K562 (cell line): Measurements from ENCODE around the gene CCDC9B. TPM values are rescaled to one million over a fixed set of nuclear protein-coding genes. Genes with fewer than 3 reads are reported as not detected.

ENCODE experiments used
- ATAC-seq: fragments of 200-7000 bp; cut with Tn5 transposase; 3 replicates; pipeline ENCODE4 v1.9.1; 2020; ENCODE audit warnings: moderate library complexity
- BruUV-seq: library from RNA; stranded (reverse); fragments of 400-500 nt; replicated peaks from 2 replicates; lab custom pipeline; 2021; lab: Mats Ljungman, UMichigan
- CTCF ChIA-PET: fragments of 300-600 bp; formaldehyde crosslinking; extraction: SDS; loops from one replicate; lab custom pipeline; 2021; ENCODE audit warnings: low intra/inter-chr PET ratio; lab: Yijun Ruan, JAX
- POLR2A ChIA-PET: fragments of 300-600, 350-650 bp; sonication (Branson Sonifier 250); formaldehyde crosslinking; extraction: SDS; loops from one replicate; lab custom pipeline; 2021; ENCODE audit warnings: antibody characterized with exemption, inconsistent platforms; lab: Yijun Ruan, JAX
- DNase-seq, 4 experiments: peaks; one replicate each; pipeline versions ENCODE4 v3.0.0 to v3.0.0-alpha.2; 2011 to 2018; ENCODE audit warnings: low spot score in 3 of 4, mixed read lengths in 3 of 4; ENCODE audit errors: extremely low read depth in 1 of 4
- FAIRE-seq: peaks from 2 replicates; lab custom pipeline; 2011; peaks lifted over from hg19 to GRCh38; lab: Jason Lieb, UNC
- H2AFZ ChIP-seq: 2 replicates; pipeline ENCODE4 v1.6.0; 2011; ENCODE audit warnings: low read depth, low read length, control low read depth, inconsistent platforms
- H3K27ac ChIP-seq: fragments of 200-600 bp; 3 replicates; pipeline ENCODE4 v1.8.0; 2011; ENCODE audit warnings: low read depth, mild to moderate bottlenecking, control low read depth, inconsistent platforms, low read length, moderate library complexity, mixed read lengths; ENCODE audit errors: extremely low read depth
- H3K27me3 ChIP-seq, 2 experiments: fragments of 300-600 bp in 1 of 2; 2 replicates in 1 of 2; 3 replicates in 1 of 2; pipeline versions ENCODE4 v1.6.0 to v1.8.0; 2011; ENCODE audit warnings: inconsistent platforms in 2 of 2, low read length in 2 of 2, mild to moderate bottlenecking in 1 of 2, mixed read lengths in 1 of 2, moderate library complexity in 1 of 2; ENCODE audit not compliant: control insufficient read depth in 2 of 2, insufficient read depth in 2 of 2
- H3K36me3 ChIP-seq: fragments of 300-600 bp; 3 replicates; pipeline ENCODE4 v1.8.0; 2011; ENCODE audit warnings: mild to moderate bottlenecking, low read length, inconsistent platforms; ENCODE audit not compliant: control insufficient read depth, insufficient read depth
- H3K4me1 ChIP-seq, 2 experiments: fragments of 200-600 bp in 1 of 2; replicated peaks in 1 of 2; 2 replicates in 1 of 2; 3 replicates in 1 of 2; pipeline versions ENCODE4 v1.5.1 to v1.8.0; 2011; ENCODE audit warnings: inconsistent platforms in 2 of 2, low read length in 2 of 2, mild to moderate bottlenecking in 1 of 2, mixed read lengths in 1 of 2, moderate library complexity in 1 of 2; ENCODE audit not compliant: control insufficient read depth in 2 of 2, insufficient read depth in 2 of 2
- H3K4me2 ChIP-seq: 2 replicates; pipeline ENCODE4 v1.6.1; 2011; ENCODE audit warnings: low read length, control low read depth, inconsistent platforms, mixed read lengths; ENCODE audit not compliant: insufficient read depth
- H3K4me3 ChIP-seq: fragments of 200-600 bp; sonication (generic), shearing (Covaris generic); 2 replicates; pipeline ENCODE4 v1.5.1; 2016; ENCODE audit warnings: control low read depth, inconsistent platforms
- H3K79me2 ChIP-seq: fragments of 200-600 bp; 3 replicates; pipeline ENCODE4 v1.8.0; 2011; ENCODE audit warnings: low read length, inconsistent platforms; ENCODE audit not compliant: control insufficient read depth, insufficient read depth
- H3K9ac ChIP-seq, 2 experiments: 2 replicates each; pipeline versions ENCODE4 v1.6.0 to v1.6.1; 2011; ENCODE audit warnings: low read depth in 2 of 2, low read length in 2 of 2, control low read depth in 1 of 2, inconsistent platforms in 1 of 2, mild to moderate bottlenecking in 1 of 2, mixed read lengths in 1 of 2; ENCODE audit not compliant: insufficient read depth in 1 of 2
- H3K9me1 ChIP-seq: one replicate; pipeline ENCODE4 v1.6.0; 2011; ENCODE audit warnings: inconsistent platforms, mild to moderate bottlenecking, low read length, moderate library complexity; ENCODE audit not compliant: control insufficient read depth, insufficient read depth
- H3K9me3 ChIP-seq: replicated peaks from 2 replicates; pipeline ENCODE4 v1.5.1; 2011; ENCODE audit warnings: low read depth, low read length, inconsistent platforms; ENCODE audit not compliant: control insufficient read depth, insufficient read depth
- H4K20me1 ChIP-seq: replicated peaks from 2 replicates; pipeline ENCODE4 v1.6.1; 2011; ENCODE audit warnings: low read length, inconsistent platforms, mixed read lengths; ENCODE audit not compliant: control insufficient read depth, insufficient read depth
- CREM ChIP-seq: IDR thresholded peaks from 2 replicates; pipeline ENCODE4 v1.6.1; 2014; ENCODE audit warnings: antibody characterized with exemption, low read depth
- CSDE1 ChIP-seq, 2 experiments: fragments of 450-650 bp; IDR thresholded peaks; 2 replicates each; pipeline ENCODE4 v1.6.1; 2016; ENCODE audit warnings: mild to moderate bottlenecking in 1 of 2
- FOXK2 ChIP-seq, 2 experiments: fragments of 450-650 bp; IDR thresholded peaks in 1 of 2; conservative IDR thresholded peaks in 1 of 2; 2 replicates each; pipeline ENCODE4 v1.6.1; 2016; ENCODE audit warnings: low read depth in 2 of 2, mild to moderate bottlenecking in 1 of 2
- KLF16 ChIP-seq: IDR thresholded peaks from 2 replicates; pipeline ENCODE4 v1.6.1; 2016; ENCODE audit warnings: antibody characterized with exemption
- NFXL1 ChIP-seq: fragments of 450-650 bp; formaldehyde crosslinking; IDR thresholded peaks from 2 replicates; pipeline ENCODE4 v1.4.0; 2021; ENCODE audit warnings: mild to moderate bottlenecking
- NRF1 ChIP-seq, 2 experiments: fragments of 450-650 bp; IDR thresholded peaks in 1 of 2; conservative IDR thresholded peaks in 1 of 2; 2 replicates each; pipeline ENCODE4 v1.6.1; 2014; ENCODE audit warnings: mild to moderate bottlenecking in 2 of 2
- POLR2G ChIP-seq: fragments of 200-400 bp; formaldehyde crosslinking; IDR thresholded peaks from 2 replicates; pipeline ENCODE4 v1.6.1; 2017; ENCODE audit warnings: low read depth, mild to moderate bottlenecking, antibody characterized with exemption, low read length, moderate library complexity
- TFAM ChIP-seq: fragments of 250-450 bp; sonication (Bioruptor Pico); conservative IDR thresholded peaks from 2 replicates; pipeline ENCODE4 v1.5.0; 2021; ENCODE audit warnings: mild to moderate bottlenecking, moderate library complexity
- WGBS: fragments of 100-300 bp; shearing (Covaris generic); methylation state at CpG from one replicate; pipeline ENCODE4 v1.1.6; 2016; ENCODE audit warnings: low coverage, mixed read lengths; ENCODE audit not compliant: insufficient coverage; ENCODE audit errors: missing lambda C conversion rate; 5-methylcytosine and 5-hydroxymethylcytosine counted together
- in situ Hi-C: fragments of 300-500 bp; cut with MboI; formaldehyde crosslinking; loops from 4 replicates; pipeline ENCODE4 v1.15.0; 2018; ENCODE audit warnings: inconsistent platforms, mixed read lengths
- intact Hi-C: fragments of 100-400 bp; cut with micrococcal nuclease; formaldehyde crosslinking; loops from 2 replicates; pipeline ENCODE4 v1.14.2; 2022
- polyA plus RNA-seq, 8 experiments: library from polyadenylated mRNA; depleted of rRNA in 4 of 8; stranded (reverse) in 5 of 8; unstranded in 3 of 8; fragments of >200 nt; fragmentation: Nextera tagmentation in 2 of 8; fragmentation: Illumina TruSeq in 1 of 8; extraction: Ambion mirVana in 2 of 8; extraction: Trizol in 1 of 8; gene quantifications; 2 replicates each; pipeline versions ENCODE4 v1.2.1 to v1.2.3, GENCODE V29; 2011 to 2014; ENCODE audit warnings: inconsistent platforms in 1 of 8, missing spikeins in 1 of 8
- total RNA-seq, 7 experiments: library from RNA; depleted of rRNA in 6 of 7; stranded (reverse); fragments of >200 nt in 6 of 7; fragmentation: Illumina TruSeq in 2 of 7; extraction: Trizol in 2 of 7; gene quantifications; 2 replicates each; pipeline versions ENCODE4 v1.2.1 to v1.2.3, GENCODE V29; 2011 to 2021; ENCODE audit warnings: low replicate concordance in 1 of 7
- TF ChIP-seq, protein P1 (sequence below): fragments of 250-450 bp; sonication (Bioruptor Pico); IDR thresholded peaks from 2 replicates; pipeline ENCODE4 v1.4.0; 2020; ENCODE audit warnings: mild to moderate bottlenecking, moderate library complexity, borderline replicate concordance
- TF ChIP-seq, protein P2 (sequence below), 2 experiments: fragments of 450-650 bp in 1 of 2; sonication (generic) in 1 of 2; formaldehyde crosslinking in 1 of 2; IDR thresholded peaks in 1 of 2; conservative IDR thresholded peaks in 1 of 2; 2 replicates each; pipeline versions ENCODE4 v1.6.1 to v1.8.1; 2016 to 2023; ENCODE audit warnings: mild to moderate bottlenecking in 2 of 2, moderate library complexity in 2 of 2, inconsistent platforms in 1 of 2, missing genetic modification reagents in 1 of 2
- TF ChIP-seq, protein P3 (sequence below): IDR thresholded peaks from 2 replicates; pipeline ENCODE4 v1.6.1; 2011; ENCODE audit not compliant: insufficient read length; ENCODE audit errors: extremely low read depth

The CCDC9B gene
- total and polyA plus RNA-seq, 9 of the 15 experiments (the other 6 are each of a cell fraction or from before 2014, with no cell fraction given), result 0.01 to 0.47 (median 0.15) TPM; not detected in 1

- TF ChIP-seq, protein P1, sequence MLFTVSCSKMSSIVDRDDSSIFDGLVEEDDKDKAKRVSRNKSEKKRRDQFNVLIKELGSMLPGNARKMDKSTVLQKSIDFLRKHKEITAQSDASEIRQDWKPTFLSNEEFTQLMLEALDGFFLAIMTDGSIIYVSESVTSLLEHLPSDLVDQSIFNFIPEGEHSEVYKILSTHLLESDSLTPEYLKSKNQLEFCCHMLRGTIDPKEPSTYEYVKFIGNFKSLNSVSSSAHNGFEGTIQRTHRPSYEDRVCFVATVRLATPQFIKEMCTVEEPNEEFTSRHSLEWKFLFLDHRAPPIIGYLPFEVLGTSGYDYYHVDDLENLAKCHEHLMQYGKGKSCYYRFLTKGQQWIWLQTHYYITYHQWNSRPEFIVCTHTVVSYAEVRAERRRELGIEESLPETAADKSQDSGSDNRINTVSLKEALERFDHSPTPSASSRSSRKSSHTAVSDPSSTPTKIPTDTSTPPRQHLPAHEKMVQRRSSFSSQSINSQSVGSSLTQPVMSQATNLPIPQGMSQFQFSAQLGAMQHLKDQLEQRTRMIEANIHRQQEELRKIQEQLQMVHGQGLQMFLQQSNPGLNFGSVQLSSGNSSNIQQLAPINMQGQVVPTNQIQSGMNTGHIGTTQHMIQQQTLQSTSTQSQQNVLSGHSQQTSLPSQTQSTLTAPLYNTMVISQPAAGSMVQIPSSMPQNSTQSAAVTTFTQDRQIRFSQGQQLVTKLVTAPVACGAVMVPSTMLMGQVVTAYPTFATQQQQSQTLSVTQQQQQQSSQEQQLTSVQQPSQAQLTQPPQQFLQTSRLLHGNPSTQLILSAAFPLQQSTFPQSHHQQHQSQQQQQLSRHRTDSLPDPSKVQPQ, result no peak
Measured at GRCh38 chr15:40313531-40314398, 27.0 kb downstream of the CCDC9B start (continued).

DNA sequence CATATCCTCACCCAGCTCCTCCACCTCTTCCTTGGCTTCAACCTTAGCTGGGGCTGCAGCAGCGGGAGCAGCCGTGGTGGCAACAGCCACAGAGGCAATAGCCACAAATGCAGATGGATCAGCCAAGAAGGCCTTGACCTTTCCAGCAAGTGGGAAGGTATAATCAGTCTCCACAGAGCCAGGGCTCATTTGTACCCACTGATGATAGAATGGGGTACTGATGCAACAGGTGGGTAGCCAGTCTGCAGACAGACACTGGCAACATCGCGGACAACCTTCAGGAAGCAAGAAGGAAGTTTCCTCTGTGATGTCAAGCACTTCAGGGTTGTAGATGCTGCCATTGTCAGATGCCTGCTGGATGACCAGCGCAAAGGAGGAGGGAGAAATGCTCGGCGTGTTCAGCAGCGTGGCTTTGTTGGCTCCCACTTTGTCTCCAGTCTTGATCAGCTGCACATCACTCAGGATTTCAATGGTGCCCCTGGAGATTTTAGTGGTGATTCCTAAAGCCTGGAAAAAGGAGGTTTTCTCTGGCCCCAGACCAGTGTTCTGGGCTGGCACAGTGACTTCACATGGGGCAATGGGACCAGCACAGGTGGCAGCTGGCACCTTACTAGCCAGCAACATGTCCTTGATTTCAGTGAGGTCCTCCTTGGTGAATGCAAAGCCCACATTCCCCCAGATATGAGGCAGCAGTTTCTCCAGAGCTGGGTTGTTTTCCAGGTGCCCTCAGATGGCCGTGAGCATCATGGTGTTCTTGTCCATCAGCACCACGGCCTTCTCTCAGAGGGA is 28.2 kb downstream of the CCDC9B start:
- H3K4me2 ChIP-seq, result no peak overlapping the region
- no peak for ATAC-seq
- CTCF ChIA-PET, result interaction anchor here (0.6 to 5.2 kb wide), 2 partner anchors 31 to 240 kb away, joined by 3 to 87 read pairs; partner anchors contain the start of gene ANKRD63
- WGBS, result 14% methylated on average over 10 of the region's 10 CpGs
- H3K36me3 ChIP-seq, result no peaks in the 10 kb centered on the region
- H3K4me1 ChIP-seq, result peaks cover 22 to 25% of the 10 kb centered on the region in 2 experiments
- POLR2A ChIA-PET, result interaction anchor here (1.1 kb wide), 2 partner anchors 10 to 20 kb away, joined by 3 to 4 read pairs; no protein-coding TSS in a partner anchor
- H3K9ac ChIP-seq, result no peak overlapping the region
- DNase-seq, result no peak
- intact Hi-C loops (no loop called here), in situ Hi-C loops (loop anchor here (5.0 kb wide), 1 partner anchor 35 kb away; no protein-coding TSS in a partner anchor)
- H3K4me3 ChIP-seq, result no peak overlapping the region
- no peak for TF ChIP-seq POLR2G
- TF ChIP-seq, protein P2, sequence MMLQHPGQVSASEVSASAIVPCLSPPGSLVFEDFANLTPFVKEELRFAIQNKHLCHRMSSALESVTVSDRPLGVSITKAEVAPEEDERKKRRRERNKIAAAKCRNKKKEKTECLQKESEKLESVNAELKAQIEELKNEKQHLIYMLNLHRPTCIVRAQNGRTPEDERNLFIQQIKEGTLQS (IDR thresholded peaks at IDR 0.05), result no peak
- TF ChIP-seq, protein P2 (CRISPR knock-in tag; conservative IDR thresholded peaks at IDR 0.05), result no peak
- no peak for TF ChIP-seq NFXL1 (CRISPR knock-in tag)
- no peak for TF ChIP-seq KLF16
- no peak for TF ChIP-seq FOXK2 (conservative IDR thresholded peaks at IDR 0.05 in 1 of 2, IDR thresholded peaks at IDR 0.05 in 1 of 2; ENCODE audit: low read depth in 2 of 2)
- TF ChIP-seq, protein P3, sequence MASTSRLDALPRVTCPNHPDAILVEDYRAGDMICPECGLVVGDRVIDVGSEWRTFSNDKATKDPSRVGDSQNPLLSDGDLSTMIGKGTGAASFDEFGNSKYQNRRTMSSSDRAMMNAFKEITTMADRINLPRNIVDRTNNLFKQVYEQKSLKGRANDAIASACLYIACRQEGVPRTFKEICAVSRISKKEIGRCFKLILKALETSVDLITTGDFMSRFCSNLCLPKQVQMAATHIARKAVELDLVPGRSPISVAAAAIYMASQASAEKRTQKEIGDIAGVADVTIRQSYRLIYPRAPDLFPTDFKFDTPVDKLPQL, result no peak
- no peak for TF ChIP-seq NRF1 (conservative IDR thresholded peaks at IDR 0.05 in 1 of 2, IDR thresholded peaks at IDR 0.05 in 1 of 2)
- no peak for TF ChIP-seq CSDE1 (IDR thresholded peaks at IDR 0.05)
- no peak for TF ChIP-seq TFAM (CRISPR knock-in tag)
- no peak for TF ChIP-seq CREM
- no peaks in the 10 kb centered on the region for H3K9me3 ChIP-seq
- H3K79me2 ChIP-seq, result no peaks in the 10 kb centered on the region
- H3K27ac ChIP-seq, result no peak overlapping the region
- no peak for FAIRE-seq
- no TSS peak for BruUV-seq
- no peaks in the 10 kb centered on the region for H3K9me1 ChIP-seq
- H4K20me1 ChIP-seq, result no peaks in the 10 kb centered on the region
- peaks cover 2 to 37% of the 10 kb centered on the region in 2 experiments; a peak in 3 of 5 replicates for H3K27me3 ChIP-seq
- no peak overlapping the region for H2AFZ ChIP-seq
